Lower lobe of right lung (tissue), 2 donors: ENCODE measurements around the gene ZNF516. TPM values are rescaled to one million over a fixed set of nuclear protein-coding genes. Genes with fewer than 3 reads are reported as not detected.

Experiments used
- ATAC-seq, 2 donors: fragments of 200-7000 bp; cut with Tn5 transposase; one replicate each; pipeline ENCODE4 v1.9.1; 2020 to 2022; ENCODE audit warnings: mild to moderate bottlenecking in 2 of 2, moderate library complexity in 2 of 2
- DNase-seq: peaks from one replicate; pipeline ENCODE4 v3.0.0-alpha.2; 2020
- H3K27ac ChIP-seq: fragments of 200-600 bp; one replicate; pipeline ENCODE4 v1.8.0; 2022
- H3K27me3 ChIP-seq: fragments of 200-600 bp; one replicate; pipeline ENCODE4 v1.8.0; 2022; ENCODE audit warnings: low read depth
- H3K36me3 ChIP-seq: fragments of 200-600 bp; one replicate; pipeline ENCODE4 v1.8.0; 2022; ENCODE audit warnings: mild to moderate bottlenecking
- H3K4me1 ChIP-seq: fragments of 200-600 bp; one replicate; pipeline ENCODE4 v1.8.0; 2022
- H3K4me3 ChIP-seq: fragments of 200-600 bp; one replicate; pipeline ENCODE4 v1.8.0; 2022; ENCODE audit warnings: mild to moderate bottlenecking
- H3K9me3 ChIP-seq: fragments of 200-600 bp; one replicate; pipeline ENCODE4 v1.8.0; 2022
- intact Hi-C: fragments of 100-400 bp; cut with DNase I; formaldehyde crosslinking; loops from one replicate; pipeline ENCODE4 v1.11.0; 2022
- total RNA-seq: library from RNA; stranded (reverse); fragmentation: NEBNext Ultra II Directional; extraction: Animal tissue kit (Norgen Biotek cat#: 25700); gene quantifications from one replicate; pipeline ENCODE4 v1.2.1, GENCODE V29; 2021
- TF ChIP-seq, protein P1 (sequence below): fragments of 200-600 bp; IDR thresholded peaks from one replicate; pipeline ENCODE4 v1.8.0; 2022; ENCODE audit warnings: antibody characterized with exemption, mild to moderate bottlenecking
- donor health status: DM: no; HTN: yes; CAD: no; lungs with severe emphysema.

ZNF516 gene
- total RNA-seq, 1 donor from 2014 or later = 28.8 TPM

DNA sequence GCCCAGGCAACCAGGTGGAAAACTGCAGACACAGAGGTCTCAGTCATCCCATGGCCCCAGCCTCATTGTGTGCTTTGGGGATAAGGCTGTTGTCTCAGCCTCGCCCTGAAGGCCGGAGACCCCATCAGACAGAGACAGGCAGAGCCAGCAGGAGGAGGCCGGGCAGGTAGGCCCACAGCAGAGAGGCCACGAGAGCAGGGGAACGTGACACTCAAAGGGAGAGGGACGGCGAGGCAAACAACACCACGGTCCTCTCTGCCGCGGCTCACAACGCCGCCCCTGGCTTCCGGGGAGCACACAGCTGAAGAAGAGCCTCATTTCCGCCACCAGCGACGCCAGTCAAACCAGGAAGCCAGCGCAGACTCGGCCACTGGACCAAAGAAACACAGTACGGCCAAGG, 103.3 kb downstream of the ZNF516 start:
- TF ChIP-seq, protein P1, sequence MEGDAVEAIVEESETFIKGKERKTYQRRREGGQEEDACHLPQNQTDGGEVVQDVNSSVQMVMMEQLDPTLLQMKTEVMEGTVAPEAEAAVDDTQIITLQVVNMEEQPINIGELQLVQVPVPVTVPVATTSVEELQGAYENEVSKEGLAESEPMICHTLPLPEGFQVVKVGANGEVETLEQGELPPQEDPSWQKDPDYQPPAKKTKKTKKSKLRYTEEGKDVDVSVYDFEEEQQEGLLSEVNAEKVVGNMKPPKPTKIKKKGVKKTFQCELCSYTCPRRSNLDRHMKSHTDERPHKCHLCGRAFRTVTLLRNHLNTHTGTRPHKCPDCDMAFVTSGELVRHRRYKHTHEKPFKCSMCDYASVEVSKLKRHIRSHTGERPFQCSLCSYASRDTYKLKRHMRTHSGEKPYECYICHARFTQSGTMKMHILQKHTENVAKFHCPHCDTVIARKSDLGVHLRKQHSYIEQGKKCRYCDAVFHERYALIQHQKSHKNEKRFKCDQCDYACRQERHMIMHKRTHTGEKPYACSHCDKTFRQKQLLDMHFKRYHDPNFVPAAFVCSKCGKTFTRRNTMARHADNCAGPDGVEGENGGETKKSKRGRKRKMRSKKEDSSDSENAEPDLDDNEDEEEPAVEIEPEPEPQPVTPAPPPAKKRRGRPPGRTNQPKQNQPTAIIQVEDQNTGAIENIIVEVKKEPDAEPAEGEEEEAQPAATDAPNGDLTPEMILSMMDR = no peak
- Histone ChIP-seq H3K4me1 (peaks cover 11% of the 10 kb centered on the region), H3K36me3 (no peaks in the 10 kb centered on the region), H3K27me3 (no peaks in the 10 kb centered on the region), H3K9me3 (no peaks in the 10 kb centered on the region), H3K27ac (no peak overlapping the region), H3K4me3 (no peak overlapping the region)
- DNase-seq = no peak
- intact Hi-C loops = no loop called here
- ATAC-seq = peak; percentile 8 to 28

DNA sequence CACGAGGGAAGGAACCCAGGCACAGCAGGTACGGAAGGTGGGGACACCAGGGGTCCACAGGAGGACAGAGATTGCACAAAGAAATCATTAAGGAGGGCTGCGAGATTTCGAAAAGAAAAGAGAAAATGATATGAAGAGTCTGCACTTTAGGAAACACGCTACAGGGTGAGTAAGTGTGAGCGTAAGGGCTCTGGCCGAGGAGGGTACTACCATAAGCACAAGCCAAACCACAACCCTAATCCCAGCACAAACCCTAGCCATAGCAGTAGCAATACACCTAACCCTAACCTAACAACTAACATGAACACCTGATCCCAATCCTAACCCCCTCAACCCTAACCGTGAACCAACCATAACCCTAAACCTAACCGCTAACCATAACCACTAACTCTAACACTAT, 104.0 kb downstream of the ZNF516 start:
- Histone ChIP-seq H3K4me1 (peaks cover 11% of the 10 kb centered on the region), H3K9me3 (no peaks in the 10 kb centered on the region), H3K27ac (no peak overlapping the region), H3K36me3 (no peaks in the 10 kb centered on the region), H3K27me3 (no peaks in the 10 kb centered on the region), H3K4me3 (no peak overlapping the region)
- TF ChIP-seq, protein P1 = no peak
- intact Hi-C loops = no loop called here
- no peak for ATAC-seq
- no peak for DNase-seq

DNA sequence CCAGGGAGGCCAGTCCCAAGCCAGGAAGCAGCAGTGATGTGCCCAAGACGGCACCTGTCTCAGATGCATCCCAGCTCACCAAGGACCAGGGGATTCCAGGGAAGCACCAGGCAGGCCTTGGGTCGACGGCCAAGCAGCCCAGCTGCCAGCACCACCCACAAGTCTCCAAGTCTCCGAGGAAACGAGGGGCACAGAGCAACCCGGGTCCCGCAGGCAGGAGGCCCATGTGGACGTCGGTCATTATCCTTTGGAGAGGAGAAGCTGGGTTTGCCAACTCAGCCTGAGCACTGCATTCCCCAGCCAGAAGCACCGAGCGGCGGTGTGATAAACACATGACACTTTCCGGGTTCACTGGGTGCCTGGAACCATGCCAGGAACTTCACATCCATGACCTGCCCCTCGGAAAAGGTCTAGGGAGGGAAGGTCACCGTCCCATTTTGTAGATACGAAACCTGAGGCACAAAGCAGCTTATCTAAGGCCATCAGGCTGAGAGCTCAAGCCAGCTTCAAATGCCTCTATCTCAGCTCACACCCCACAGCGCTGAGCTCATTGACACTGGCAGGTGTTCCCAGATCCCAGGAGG, 104.5 kb downstream of the ZNF516 start:
- Histone ChIP-seq H3K9me3 (no peaks in the 10 kb centered on the region), H3K4me1 (peaks cover 11% of the 10 kb centered on the region), H3K36me3 (no peaks in the 10 kb centered on the region), H3K27ac (no peak overlapping the region), H3K4me3 (no peak overlapping the region), H3K27me3 (no peaks in the 10 kb centered on the region)
- DNase-seq (no peak), ATAC-seq (no peak)
- TF ChIP-seq, protein P1 = no peak
- intact Hi-C loops = no loop called here

DNA sequence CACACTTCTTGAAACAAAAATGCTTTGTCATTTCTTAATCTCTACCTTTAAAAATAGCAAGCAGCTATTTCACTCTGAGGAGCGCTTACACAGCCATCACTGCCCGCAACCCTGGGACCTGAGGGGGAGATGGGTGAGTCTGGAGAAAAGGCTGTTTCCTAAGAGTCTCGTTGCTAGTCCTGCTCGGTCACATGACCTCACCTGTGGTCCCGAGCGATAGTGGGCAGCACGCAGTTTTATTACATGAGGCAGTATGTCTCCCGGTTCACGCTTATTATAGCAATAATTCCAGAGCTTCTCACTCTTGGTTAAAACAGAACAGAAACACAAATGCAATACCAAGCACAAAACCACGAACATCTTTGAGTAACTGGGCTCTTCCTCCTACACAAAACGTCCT, 105.3 kb downstream of the ZNF516 start:
- Histone ChIP-seq H3K4me1 (peaks cover 11% of the 10 kb centered on the region), H3K4me3 (no peak overlapping the region), H3K36me3 (no peaks in the 10 kb centered on the region), H3K27me3 (no peaks in the 10 kb centered on the region), H3K9me3 (no peaks in the 10 kb centered on the region), H3K27ac (no peak overlapping the region)
- DNase-seq (no peak), ATAC-seq (no peak)
- intact Hi-C loops = no loop called here
- TF ChIP-seq, protein P1 = no peak

DNA sequence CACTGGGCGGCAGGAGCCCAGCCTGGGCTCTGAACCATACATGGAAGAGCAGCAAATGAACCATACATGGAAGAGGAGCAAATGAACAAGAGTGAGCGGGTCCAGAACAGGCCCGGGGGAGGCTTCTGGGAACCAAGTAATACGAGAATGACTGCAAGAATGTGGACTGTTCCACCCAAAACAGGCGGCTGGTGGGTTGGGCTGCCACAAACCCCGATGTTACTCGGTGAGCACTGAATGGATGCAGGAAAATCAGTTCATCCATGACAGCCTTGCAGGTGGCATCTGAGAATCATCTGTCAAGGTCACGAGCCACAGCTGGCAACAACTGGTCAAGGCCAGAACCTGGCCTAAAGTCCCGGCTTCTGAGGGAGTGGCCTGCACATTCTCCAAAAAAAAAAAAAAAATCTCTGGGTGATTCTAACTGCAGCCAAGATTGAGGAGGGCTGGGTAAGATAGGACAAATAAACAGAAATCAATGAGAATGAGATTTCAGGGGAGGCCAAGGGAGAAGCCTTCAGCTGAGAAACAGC, 106.1 kb downstream of the ZNF516 start:
- Histone ChIP-seq H3K36me3 (no peaks in the 10 kb centered on the region), H3K27me3 (no peaks in the 10 kb centered on the region), H3K4me3 (no peak overlapping the region), H3K4me1 (peaks cover 11% of the 10 kb centered on the region), H3K9me3 (no peaks in the 10 kb centered on the region), H3K27ac (no peak overlapping the region)
- DNase-seq = no peak
- intact Hi-C loops = no loop called here
- ATAC-seq = no peak
- TF ChIP-seq, protein P1 = no peak
